Suppressor macrophage (primary cell): ENCODE data around the gene ZMIZ1.

ENCODE experiments used
- DNase-seq, 4 experiments: peaks; one replicate each; pipeline ENCODE4 v3.0.0-alpha.2; 2020 to 2022

ZMIZ1 gene

DNA sequence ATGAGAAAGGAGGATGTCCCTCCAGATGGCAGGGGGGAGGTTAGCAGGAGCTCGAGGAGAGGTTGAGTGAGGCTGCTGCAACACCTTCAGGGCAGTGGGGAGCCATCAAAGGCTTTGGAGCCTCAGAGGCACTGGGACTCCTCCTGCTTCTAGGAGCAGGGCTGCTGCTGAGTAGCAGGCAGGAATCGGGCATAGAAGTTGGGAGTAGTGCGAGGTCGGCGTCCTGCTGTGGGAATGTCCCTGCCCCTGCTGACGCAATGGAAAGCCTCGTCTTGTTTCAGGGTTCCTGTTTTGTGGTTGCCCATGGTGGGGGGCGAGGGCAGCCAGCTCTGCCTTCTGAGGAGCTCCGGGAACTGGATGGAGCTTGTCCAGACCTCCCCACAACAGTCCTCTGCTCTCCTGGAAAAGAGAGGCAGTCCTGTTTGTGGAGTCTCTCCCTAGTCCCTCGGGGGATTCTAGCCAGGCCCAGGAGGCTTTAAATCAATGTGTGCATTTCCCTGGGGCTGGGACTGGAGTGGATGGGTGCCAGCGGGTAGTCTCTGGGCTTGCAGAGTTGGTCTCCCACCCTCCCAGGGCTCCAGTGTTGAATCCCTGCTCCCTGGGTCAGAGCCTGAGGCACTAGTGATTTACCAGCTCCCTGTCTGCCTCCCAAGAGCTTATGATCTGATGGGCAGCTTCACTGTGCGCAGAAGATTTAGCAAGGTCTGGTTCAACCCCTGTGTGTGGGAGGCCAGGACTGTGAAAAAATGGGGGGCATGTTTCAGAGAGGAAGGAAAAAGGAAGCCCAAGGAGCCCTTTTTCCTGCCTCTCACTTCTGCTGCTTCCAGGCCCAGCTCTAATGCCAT is 179.8 kb downstream of the ZMIZ1 start:
- DNase-seq = peak; percentile 92 to 95 (median 94)

DNA sequence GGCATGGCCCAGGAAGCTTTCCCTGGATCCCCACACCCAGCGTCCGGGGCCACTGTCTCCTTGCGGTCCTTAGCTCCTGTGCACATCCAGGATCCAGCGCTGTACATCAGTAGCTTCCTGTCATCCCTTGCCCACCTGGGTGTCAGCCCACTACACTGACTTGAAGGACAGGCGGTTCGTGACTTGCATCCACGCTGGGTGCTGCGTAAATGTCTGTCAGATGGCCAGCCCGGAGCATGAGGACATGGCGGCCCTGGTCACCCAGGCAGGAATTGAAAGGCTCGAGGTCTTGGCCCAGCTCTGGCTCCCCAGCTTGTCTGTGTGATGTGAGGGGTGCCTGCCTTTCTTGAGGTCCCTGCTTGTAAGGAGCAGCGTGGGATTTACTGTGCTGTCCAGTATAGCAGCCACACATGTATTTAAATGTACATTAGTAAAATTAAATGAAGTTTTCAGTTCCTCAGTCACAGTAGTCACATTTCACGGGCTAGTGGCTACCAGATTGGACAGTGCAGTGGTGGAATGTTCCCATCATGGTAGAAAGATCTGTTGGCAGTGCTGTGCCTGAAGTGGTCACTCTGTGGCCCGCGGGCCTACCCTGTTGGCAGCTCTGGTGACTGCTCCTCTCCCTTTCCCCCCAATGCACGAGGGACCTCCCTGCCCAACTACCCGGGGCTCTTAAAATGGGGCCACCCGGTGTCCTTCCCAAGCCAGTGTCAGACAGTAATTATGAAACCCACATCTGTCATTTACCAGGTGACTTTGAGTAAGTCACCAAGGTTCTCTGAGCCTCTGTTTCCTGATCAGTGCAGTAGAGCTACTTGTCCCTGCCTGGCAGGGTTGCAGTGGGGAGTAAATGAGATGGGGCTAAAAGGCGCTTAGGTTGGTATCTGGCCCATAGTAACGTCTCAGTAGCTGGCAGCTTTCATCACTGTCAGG is 180.7 kb downstream of the ZMIZ1 start:
- peak; percentile 49 to 70 (median 60) for DNase-seq

DNA sequence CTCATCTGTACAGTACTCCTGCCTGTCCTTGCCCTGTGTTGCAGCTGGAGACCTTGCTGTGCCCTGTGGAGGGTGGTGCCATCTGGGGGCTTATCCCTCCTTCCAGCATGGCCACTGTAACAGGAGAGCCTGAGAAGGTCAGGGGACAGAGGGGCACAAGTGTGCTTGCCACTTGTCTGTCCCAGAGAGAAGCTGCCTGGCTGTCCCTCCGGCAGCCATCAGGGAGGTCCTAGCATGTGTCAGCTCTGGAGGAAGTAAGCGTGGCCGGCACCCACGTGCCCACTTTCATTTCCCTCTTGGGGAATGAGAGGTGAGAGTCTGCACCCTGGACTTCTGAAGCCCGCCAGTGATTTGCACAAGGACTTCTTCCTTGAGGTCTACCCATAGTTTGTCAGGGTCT is 181.5 kb downstream of the ZMIZ1 start:
- DNase-seq = peak; percentile 89 to 94 (median 94)

DNA sequence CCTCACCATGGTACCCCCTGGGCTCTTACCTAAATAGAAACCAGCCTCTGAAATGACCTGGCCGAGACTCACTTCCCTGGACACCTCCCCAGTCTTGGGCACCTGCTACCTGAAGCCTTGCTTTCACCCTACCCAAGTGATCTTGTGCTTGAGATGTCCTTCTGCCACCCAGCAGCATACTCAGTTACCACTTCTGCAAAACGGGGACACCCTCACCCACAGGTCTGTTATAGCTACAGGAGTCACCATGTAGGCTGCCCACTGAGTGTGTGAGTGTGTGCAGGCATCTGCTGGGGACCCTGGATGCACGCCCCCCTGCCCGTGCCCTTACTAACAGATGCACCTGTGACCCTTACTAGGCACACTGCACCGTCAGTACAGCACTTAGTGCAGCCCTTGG is 183.7 kb downstream of the ZMIZ1 start:
- DNase-seq = peak in 3 of 4 experiments; percentile 35 to 44 (median 38)

DNA sequence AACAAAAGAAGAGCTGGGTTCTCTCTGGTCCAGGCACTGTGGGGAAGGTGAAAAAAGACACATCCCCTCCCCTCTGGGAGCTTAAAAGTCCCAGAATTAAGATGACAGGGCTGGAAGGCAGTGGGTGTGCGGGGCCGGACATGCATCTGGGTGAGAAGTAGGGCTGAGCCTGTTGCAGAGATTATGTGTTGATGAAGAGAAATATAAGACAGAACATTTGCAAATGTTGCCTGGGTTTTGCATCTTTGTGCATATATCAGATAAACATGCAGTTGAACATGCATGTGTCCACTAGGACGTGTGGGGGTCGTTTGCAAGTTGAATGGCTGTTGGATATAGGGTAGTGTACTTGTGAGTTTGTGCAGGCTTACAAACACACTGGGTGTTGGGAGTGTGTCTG is 184.2 kb downstream of the ZMIZ1 start:
- DNase-seq = no peak

DNA sequence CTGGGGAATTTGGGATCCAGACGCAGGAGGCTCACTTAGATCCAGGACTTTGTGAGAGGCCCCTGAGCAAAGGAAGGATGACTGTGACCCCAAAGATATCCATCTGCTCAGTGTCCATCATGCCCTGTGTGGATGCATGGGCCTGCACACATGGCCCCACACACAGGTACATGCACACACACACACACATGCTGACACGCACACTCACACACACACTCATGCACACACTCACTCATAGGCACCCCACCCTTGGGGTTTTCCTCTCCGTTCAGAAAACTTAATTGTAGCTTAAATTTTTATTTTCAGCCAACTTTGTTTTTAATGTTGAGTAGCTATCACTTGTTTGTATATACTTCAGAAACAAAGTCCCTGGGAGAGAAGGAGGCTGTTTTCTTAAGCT is 184.9 kb downstream of the ZMIZ1 start:
- DNase-seq = no peak

DNA sequence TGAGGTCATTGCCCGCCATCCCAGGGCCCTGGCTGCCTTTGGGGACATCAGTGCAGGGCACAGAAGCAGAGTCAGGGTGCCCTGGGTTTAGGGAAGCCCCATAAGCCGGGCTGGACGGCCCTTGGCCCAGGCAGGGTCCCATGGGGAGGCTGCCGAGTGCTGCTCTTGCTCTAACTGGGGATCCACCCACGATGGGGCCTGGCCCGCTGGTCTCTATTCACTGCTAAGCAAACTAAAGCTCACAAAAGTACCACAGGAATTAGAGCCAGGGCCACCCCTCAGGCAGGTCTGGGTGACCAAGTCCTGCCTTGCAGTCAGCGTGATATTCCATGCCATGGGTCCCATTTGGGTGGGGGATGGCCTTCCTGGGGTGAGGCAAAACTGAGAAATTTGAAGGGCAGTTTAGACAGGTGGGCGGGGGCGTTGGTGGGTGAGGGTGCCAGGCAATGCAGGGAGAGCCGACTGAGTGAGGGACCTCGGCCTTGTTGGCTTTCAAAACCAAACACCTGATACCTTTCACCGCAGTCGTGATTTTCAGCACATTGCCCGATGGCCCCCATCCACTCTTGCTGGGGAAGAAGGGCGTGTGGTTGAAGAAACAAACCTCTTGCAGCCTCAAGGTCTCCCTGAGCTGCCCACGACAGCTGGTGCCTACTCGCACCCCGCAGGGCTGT is 185.7 kb downstream of the ZMIZ1 start:
- no peak for DNase-seq

DNA sequence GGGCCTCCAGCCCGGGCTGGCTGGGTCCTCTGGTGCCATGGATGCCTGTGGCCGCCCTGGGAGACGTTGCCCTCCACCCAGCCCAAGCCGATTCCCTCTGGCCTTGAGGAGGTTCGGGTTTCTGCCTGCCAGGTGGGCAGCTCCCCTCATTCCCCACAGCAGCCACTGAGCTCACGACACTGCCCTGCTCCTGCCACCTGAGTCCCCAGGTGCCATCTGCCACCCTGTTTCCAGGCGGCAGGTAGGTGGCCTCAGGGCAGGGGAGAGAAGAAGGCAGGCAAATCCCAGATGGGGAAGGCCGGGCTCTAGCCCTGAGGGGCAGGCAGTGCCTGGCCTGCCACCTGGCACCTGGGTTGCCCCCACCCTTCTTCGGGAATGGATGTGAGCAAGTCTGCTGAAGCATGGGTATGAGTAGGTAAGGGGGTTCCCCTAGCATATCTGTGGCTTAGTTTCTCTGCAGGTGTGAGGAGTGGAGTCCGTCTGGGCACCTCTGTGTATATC is 186.3 kb downstream of the ZMIZ1 start:
- no peak for DNase-seq

DNA sequence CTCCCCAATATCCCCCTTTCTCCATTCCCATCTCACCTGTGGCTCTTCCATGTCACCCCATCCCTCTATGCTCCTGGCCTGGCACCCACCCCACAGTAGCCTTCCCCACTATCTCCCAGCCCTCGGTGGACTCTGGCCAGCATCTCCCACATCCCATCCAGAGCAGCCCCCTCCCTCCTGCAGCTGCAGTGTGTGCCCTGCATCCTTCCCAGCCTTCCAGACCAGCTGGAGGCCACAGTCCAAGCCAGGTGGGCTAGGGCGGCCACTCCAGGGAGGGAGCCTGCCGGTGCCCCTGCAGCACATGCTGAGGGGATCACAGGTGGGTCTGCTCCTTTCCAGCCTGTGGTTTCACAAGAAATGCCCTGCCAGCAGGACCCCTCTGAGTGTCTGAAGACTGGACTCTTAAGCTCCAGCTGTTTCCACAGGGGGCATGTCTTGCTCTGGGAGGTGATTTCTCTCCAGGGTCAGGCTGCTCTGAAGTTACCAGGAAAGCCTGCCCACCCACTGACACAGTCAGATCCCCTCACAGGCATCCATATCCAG is 187.6 kb downstream of the ZMIZ1 start:
- no peak for DNase-seq

DNA sequence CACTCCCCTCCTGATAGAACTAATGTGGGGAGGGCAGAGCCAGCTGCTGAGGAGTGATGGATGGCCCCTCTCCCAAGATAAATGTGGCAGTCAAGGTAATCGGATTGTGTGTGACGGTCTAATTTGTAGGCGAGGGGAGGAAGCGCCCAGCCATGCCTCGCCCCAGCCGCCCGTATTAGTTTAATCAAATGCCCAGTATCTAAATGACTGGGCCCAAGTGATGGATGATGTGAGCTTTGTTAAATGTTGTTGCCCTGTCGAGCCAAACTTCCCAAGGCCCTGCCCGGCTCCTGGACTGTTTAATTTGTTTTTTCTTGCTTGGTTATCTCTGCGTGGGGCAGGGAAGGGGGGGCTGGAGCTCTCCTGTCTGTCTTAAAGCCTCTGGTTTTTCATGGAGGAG is 190.1 kb downstream of the ZMIZ1 start:
- DNase-seq = no peak

DNA sequence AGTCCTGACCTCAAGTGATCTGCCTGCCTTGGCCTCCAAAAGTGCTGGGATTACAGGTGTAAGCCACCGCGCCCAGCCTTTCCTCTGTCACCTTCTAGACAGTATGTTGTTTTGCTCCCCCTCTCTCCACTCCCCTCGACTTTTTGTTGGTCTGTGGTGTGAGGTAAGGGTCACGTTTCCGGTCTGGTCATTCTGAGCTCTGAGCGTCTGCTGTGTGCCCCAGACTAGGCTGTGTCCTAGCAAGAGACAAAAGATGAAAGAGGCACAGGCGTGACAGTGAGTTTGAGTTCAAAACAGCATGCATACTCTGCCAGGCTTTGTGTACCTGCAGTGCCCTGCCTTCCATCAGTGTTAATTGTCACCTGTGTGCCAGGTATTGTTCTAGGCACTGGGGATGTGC is 191.1 kb downstream of the ZMIZ1 start:
- no peak for DNase-seq

DNA sequence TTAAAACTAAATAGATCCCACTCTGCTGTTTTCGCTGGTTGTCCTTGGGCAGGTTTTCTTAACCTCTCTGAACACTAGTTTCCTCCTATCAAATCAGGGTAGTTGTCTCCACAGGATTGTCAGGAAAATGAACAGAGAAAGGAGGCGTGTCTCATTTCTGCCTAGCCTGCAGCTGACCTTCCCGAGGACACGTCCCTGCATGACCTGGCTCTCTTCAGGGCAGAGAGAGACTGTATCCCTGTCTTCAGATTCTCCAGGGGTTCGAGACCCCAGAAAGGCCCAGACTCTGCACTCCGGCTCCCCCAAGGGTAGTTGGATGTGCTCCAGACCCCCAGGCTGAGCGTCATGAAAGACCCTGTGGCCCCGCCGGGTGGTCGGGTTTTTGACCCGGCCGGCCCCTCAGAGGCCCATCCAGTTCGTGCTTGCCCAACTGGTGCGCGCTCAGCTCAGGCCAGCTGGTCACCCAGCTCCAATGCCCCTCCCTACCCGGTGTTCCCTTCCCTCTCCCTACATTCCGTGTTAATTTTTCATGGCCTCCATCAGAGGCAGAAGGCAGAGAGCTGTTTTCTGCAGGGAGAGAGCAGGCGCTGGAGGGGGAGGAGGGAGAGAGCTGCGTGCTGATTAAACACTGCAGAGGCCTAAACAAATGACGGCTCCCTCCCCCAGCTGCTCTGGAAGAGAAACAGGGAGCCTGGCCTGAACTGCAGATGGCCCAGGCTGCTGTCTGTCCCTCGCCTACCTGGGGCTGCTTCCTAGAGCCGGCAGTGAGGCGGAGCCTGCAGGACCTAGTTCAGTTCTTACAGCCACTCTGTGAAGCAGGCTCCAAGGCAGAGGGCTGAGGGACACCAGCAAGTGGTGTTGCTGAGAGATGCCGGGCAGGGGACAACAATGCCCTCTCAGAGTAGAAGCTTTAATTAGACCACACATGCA is 192.3 kb downstream of the ZMIZ1 start:
- no peak for DNase-seq

DNA sequence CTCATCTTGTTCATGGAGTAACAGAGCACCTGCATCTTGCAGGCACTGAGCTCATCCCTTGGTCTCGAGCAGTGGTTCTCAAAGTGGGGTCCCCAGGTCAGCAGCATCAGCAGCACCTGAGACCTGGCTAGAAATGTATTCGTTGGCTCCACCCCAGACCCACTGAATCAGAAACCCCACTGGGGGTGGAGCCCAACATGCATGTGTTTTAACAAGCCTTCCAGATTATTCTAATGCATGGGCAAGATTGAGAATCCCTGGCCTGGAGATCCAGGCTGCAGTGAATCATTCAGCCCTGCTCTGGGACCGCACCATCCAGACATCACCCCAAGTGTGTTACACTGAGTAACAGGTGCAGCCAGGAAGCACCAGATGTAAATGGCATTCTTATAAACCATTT is 193.4 kb downstream of the ZMIZ1 start:
- no peak for DNase-seq

DNA sequence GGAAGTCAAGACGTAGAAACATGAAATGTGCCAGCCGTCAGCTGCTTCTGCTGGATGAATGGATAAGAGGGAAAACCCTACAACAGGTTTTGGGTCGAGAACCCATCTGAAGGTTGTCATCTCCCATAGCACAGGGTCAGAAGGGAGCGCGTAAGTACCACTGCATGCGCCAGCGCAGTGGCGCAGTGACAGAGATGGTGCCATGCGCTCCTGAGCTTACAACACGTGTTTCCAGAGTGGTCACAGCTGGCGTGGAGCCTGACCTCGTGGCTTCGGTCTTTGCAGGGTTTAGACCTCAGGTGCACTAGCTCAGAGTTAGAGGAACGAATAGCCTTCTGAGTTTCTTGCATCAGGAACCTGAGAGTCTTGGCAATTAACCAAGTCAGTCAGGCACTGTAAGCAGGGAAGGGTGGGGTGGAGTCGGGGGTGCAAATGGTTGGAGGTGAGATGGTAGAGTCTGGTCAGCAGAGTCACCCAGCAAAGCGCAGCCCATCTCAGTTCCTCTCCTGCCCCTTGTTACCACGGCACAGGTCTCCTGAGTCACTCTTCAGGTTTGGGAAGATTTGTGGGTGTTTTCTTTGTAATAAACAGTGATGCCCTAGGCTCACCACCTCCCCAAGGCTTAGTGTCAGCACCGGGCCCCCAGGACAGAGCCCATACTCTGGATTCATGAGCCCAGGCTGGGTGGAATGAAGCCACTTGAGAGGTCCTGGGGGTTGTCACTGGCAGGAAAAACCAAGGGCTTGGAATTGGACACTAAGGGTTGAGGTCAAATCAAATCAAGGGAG is 194.4 kb downstream of the ZMIZ1 start:
- DNase-seq = peak in 1 of 4 experiments; percentile 26

DNA sequence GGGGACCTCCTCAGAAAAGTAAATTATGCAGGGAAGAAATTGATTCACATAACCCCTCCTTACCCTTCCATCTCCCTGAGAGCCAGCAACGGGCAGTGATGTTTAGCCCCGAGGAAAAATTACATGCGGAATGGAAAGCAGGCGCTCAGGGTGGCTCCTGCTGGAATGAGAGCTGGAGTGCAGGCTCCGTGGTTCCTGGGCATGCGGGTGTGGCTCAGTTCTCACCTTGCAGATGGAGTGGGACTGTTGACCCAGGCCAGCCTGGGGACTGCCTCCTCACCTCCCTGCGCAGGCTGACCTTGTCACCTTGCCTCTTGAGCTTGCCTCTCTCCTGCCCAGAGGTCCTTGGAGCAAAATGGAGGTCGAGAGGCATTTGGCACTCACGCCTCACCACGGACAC is 195.2 kb downstream of the ZMIZ1 start:
- DNase-seq = no peak

DNA sequence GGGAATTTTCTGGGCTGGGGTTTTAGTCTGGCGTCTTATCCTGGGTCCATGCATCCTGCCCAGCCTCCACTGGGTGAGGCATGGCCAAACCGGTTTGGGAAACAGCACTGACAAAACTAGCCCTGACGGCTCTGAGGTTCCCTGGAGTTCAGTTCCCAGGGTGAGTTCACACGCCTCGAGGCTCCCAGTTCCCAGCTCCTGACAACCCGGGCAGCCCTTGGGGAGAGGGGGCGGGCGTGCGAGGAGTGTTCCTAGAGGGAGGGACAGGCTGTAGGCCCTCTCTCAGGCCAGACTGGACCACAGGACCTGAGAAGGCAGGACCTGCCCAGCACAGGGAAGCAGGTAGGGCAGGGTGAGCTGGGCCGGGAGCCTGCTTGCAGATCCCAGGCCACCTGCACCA is 196.2 kb downstream of the ZMIZ1 start:
- peak; percentile 42 to 65 (median 52) for DNase-seq

DNA sequence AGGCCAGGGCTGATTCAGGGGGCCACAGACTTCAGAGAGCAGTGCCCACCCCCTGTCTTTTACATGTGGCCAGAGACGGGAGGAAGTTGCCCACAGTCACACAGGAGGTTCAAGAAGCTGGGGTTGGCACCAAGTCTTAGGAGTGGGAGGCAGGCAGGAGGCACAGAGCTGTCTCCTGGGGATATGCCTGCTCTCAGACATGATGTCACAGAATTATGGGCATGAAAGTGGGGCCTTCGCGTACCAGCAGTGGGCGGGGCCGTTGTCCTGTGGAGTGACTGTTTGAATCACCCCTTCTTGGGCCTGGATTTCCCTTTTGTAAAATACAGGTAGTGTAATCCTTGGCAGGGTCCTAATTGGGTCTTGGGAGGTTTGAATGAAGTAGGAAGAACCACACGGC is 197.3 kb downstream of the ZMIZ1 start:
- peak; percentile 75 to 85 (median 80) for DNase-seq

DNA sequence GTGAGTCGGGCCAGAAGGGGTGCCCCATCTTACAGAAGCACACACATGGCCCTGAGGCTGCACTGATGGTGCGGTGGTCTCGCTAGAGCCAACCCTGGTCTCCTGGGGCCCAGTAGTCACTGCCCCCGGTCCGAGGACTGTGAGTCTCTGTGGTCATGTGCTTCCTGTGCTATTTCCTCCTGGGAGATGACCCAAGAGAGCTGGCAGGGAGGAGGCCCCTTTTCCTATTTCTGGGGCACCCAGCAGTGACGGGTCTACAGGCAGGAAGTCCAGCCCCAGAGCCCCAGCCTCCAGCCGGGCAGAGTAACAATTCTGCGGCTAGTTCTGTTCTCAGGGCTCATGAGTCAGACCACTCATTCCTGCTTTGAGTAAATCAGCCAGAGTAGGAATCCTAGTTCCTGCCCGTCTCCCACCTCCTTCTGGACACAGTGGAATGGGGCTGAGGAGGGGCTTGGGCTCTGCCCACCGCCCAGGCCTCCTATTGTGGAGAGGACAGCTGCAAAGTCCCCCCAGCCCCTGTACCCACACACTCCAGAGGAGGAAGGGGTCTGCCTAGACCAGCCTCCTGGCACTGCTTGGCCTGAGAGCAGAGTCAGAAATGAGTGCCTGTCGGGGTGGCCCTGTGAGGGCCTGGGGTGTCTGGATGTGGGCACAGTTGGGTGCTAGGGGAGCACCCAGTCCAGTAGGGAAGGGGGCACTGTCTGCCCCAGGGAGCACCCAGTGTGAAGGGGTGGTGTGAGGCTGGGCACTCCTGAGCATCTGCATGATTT is 198.0 kb downstream of the ZMIZ1 start:
- DNase-seq = peak; percentile 95 to 98 (median 96)

DNA sequence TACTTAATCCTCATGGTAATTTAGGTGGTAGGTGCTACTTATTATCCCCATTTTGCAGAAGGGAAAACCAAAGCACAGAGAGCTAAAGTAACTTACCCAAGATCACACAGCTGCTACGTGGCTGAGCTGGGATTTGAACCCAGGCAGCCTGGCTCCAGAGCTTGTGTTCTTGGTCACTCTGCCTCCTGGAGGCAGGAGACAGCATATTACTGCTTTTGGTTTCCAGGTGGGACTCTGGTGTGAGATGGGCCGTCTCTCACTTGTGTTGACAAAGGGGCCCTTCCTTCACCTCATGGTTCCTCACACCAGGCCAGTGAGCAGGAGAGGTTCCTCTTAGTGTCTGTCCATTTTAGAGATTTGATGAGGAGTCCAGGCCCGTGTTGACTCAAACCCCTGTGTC is 198.7 kb downstream of the ZMIZ1 start:
- peak in 3 of 4 experiments; percentile 50 to 53 (median 51) for DNase-seq
